NCI-H146 (cell line): ENCODE results near the gene CCDC50.

Experiments
- DNase-seq: peaks from one replicate; lab custom pipeline; 2025; lab: John Stamatoyannopoulos, UW

The CCDC50 gene

GRCh38 chr3:191328962-191329653 is at the start of gene CCDC50:
TSS of gene CCDC50 (plus strand) at chr3:191329394. CDS start at chr3:191329675, 281 bp downstream.
- peak; percentile 98 for DNase-seq

GRCh38 chr3:191280111-191280510 is 49.1 kb upstream of the CCDC50 start:
- no peak for DNase-seq

- DNase-seq = no peak
These were observed 48.3 kb upstream of the CCDC50 start for GRCh38 chr3:191280882-191281281.

- no peak for DNase-seq
These were observed 46.7 kb upstream of the CCDC50 start for GRCh38 chr3:191282251-191283185.

- no peak for DNase-seq
These were observed 45.8 kb upstream of the CCDC50 start for GRCh38 chr3:191283400-191283799.

GRCh38 chr3:191290311-191291025 is 38.7 kb upstream of the CCDC50 start:
- no peak for DNase-seq

- no peak for DNase-seq
These were observed 36.8 kb upstream of the CCDC50 start for GRCh38 chr3:191292243-191293015.

- no peak for DNase-seq
These were observed 34.9 kb upstream of the CCDC50 start for GRCh38 chr3:191294291-191294690.

- DNase-seq = no peak
These were observed 33.1 kb upstream of the CCDC50 start for GRCh38 chr3:191296041-191296541.

- no peak for DNase-seq
These were observed 30.3 kb upstream of the CCDC50 start for GRCh38 chr3:191298846-191299245.

- DNase-seq = no peak
These were observed 28.8 kb upstream of the CCDC50 start for GRCh38 chr3:191300422-191300821.

- DNase-seq = no peak
These were observed 28.2 kb upstream of the CCDC50 start for GRCh38 chr3:191301017-191301416.

- DNase-seq = no peak
These were observed 27.3 kb upstream of the CCDC50 start for GRCh38 chr3:191301782-191302411.

GRCh38 chr3:191302451-191302850 is 26.7 kb upstream of the CCDC50 start:
- no peak for DNase-seq

- no peak for DNase-seq
These were observed 25.6 kb upstream of the CCDC50 start for GRCh38 chr3:191303596-191303995.

- DNase-seq = no peak
These were observed 22.8 kb upstream of the CCDC50 start for GRCh38 chr3:191306428-191306827.

GRCh38 chr3:191307341-191307740 is 21.9 kb upstream of the CCDC50 start:
- DNase-seq = no peak

GRCh38 chr3:191313296-191313695 is 15.9 kb upstream of the CCDC50 start:
- DNase-seq = no peak

GRCh38 chr3:191314109-191314728 is 15.0 kb upstream of the CCDC50 start:
- DNase-seq = no peak

GRCh38 chr3:191316876-191317603 is 12.2 kb upstream of the CCDC50 start:
- DNase-seq = no peak
